Dedifferentiated amniotic fluid mesenchymal stem cell (primary cell): ENCODE data around the gene VPS45.
"Not testable (repeated sequence)": the region's sequence is repeated elsewhere in the genome, so short reads cannot be mapped to it uniquely, and the experiment has no call there.

Experiments
- DNase-seq: peaks from one replicate; pipeline ENCODE4 v3.0.0-alpha.2; 2016; ENCODE audit errors: extremely low spot score

Gene VPS45

DNA sequence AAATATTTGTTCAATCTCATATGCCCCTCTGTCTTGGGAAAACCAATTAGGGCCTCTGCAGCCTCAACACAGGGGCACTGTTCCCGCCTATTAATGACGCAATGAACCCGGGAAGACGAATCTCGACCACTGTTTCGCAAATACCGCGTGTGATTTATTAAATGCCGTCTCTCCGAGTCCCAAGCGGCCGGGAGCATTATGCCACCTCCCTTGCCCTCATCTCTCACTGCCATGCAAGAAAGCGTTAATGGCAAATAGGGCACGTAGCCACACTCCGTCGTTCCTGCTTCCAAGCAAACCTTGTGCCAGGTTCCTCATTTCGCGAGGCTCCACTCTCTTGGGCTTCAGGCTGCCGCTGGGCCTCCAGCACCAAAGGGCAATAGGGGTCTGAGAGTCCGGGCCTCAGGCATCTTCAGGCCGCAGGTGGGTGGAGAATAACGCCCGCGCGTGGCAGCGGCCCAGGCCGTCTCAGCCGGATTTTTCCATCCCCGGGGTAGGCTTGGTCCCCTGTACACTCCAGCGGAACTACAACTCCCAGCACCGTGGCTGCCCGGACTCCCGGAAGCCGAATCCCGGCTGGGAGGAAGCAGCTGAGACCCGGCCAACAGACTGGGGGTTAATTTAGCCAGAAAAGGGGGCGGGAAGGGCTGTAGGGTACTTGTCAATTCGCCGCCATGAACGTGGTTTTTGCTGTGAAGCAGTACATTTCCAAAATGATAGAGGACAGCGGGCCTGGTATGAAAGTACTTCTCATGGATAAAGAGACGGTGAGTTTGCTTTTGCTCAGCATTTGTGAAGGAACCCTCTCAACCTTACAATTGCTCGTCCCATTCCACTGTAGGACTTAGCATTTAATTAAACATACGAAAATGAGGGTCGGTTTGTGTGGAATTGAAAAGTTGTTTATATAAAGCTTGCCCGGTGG lies at the start of gene VPS45:
Gene VPS45 (plus strand): TSS at position 593 of the 925 bp plus-strand sequence. CDS start 82 bp downstream, at position 675.
- DNase-seq: peak; percentile 89

- DNase-seq: no peak
These were observed 49.4 kb upstream of the VPS45 start for GRCh38 chr1:150018165-150018564.

- DNase-seq: no peak
These were observed 46.9 kb upstream of the VPS45 start for GRCh38 chr1:150020711-150021110.

DNA sequence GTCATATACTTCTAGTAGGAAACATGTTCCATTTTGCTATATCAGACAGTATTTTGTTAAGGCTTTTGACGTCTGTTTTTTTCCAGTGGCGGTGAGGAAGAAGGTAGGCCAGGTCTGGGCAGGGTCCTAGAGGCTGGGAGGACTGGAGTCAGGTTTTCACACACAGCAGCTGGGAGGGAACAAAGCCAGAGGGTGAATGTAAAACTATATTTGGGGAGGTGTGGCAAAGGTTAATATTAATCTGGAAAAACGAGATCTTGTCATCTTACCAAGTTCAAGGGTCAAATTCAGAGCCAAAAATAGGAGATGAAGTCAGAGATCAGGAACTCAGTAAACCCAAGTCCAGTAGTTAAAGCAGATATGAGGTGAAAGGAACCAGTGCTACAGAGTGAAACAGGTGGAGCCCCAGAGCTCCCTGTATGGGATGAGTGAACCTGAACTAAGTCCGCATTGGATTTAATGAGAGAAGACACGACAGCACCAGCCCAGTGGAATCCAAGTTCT lies 46.3 kb upstream of the VPS45 start:
- DNase-seq: no peak

DNA sequence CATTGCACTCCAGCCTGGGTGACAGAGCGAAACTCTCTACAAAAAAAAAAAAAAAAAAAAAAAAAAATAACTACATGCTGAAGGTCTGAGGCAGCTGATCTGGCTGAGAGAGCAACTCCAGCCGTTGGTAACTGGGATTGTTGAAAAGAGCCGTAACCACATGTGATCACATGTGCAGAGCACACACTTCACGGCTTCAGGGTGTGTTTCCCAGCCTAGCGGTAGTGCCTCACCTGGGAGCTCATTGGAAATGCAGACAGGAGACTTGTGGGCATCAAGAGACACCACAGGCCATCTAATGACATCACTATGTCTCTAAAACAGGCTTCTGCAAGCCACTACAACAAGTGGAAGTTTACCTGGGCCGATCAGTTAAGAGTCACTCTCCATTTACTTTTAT lies 45.2 kb upstream of the VPS45 start:
- DNase-seq: no peak

- no peak for DNase-seq
These were observed 43.4 kb upstream of the VPS45 start for GRCh38 chr1:150024156-150024555.

DNA sequence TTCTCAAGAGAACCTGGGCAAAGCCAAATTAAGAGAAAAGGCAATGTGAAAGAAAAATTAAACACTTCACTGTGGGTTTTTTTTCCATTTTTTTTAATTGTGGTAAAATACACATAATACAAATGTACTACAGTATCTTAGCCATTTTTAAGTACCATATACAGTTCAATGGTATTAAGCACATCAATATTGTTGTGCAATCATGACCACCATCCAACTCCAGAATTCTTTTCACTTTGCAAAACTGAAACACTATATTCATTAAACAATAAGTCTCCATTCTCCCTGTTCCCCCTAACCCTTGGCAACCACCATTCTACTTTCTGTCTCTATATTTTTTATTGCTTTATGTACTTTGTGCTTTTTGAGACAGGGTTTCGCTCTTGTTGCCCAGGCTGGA lies 39.3 kb upstream of the VPS45 start:
- DNase-seq: no peak

- DNase-seq: no peak
These were observed 33.2 kb upstream of the VPS45 start for GRCh38 chr1:150034336-150034735.

GRCh38 chr1:150049926-150050325 lies 17.6 kb upstream of the VPS45 start:
- no peak for DNase-seq

DNA sequence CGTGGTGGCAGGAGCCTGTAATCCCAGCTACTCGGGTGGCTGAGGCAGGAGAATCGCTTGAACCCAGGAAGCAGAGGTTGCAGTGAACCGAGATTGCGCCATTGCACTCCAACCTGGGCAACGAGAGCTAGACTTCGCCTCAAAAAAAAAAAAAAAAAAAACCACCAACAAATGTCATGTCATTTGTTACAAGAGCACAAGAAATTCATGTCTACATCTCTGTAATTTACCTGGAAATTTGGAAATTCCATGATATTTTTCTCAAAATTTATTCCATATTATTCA lies 16.5 kb upstream of the VPS45 start:
- DNase-seq: no peak

- not testable (repeated sequence) for DNase-seq
These were observed 15.6 kb upstream of the VPS45 start for GRCh38 chr1:150051905-150052412.

DNA sequence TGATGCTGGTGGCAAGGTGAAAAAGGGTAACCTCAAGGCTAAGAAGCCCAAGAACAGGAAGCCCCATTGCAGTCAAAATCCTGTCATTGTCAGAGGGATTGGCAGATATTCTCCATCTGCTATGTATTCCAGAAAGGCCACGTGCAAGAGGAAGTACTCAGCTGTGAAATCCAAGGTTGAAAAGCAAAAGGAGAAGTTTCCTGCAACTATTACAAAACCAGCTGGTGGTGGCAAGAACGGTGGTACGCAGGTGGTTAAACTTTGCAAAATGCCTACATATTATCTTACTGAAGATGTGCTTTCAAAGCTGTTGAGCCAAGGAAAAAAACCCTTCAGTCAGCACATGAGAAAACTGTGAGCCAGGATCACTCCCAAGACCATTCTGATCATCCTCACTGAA lies 13.7 kb upstream of the VPS45 start:
- DNase-seq: no peak

- DNase-seq: not testable (repeated sequence)
These were observed 12.1 kb upstream of the VPS45 start for GRCh38 chr1:150055507-150055906.

DNA sequence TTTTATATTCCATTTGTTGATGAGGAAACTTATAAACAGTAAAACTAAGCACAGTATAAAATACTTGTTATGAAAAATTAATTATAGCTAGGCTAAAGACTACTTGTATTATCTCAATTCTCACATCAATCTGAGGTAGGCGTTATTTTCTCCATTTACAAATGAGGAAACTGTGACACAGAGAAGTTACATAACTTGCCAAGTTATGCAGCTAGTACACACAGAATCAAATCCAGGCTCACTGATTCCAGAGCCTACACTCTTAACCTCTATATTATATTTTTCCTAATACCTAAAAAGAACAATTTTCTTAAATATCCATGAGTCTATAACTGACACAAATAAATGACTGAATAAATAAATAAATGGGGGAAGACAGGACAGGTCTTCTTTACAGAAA lies 11.2 kb upstream of the VPS45 start:
- DNase-seq: no peak

DNA sequence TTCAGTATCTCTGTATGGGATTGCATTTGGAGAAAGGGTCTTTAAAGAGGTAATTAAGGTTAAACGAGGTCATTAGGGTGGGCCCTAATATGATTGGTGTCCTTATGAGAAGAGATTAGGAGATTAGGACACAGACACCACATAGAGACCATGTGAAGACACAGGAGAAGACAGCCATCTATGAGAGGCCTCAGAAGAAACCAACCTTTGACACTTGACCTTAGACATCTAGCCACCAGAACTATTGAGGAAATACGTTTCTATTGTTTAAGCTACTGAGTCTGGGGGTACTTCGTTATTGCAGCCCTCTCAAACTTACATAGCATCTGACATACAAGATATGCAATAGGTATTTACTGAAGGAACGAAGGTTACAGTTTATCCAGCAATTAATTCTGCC lies 7.3 kb upstream of the VPS45 start:
- no peak for DNase-seq

DNA sequence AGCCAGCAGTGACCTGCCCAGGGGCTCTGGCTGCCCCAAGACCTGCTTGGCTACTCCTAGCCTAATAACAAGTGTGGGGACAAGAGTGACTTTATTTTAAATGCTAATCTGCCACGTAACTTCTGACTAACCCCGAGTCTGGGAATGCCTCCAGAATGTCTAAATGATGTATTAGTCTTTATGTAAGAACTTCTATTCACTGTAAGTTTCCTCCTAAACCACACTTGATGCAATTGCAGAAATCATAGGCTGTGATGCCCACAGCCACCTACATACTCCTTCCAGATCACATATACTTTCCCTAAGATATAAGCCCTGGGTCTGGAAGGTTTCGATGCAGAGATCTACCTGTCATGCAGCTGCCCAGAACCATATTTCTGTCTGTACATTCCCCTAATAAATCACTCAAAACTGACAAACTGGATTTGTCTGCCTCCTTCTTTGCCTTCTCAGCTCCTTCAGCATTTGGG lies 5.9 kb upstream of the VPS45 start:
- DNase-seq: peak; percentile 74

- no peak for DNase-seq
These were observed 5.5 kb upstream of the VPS45 start for GRCh38 chr1:150062113-150062512.

DNA sequence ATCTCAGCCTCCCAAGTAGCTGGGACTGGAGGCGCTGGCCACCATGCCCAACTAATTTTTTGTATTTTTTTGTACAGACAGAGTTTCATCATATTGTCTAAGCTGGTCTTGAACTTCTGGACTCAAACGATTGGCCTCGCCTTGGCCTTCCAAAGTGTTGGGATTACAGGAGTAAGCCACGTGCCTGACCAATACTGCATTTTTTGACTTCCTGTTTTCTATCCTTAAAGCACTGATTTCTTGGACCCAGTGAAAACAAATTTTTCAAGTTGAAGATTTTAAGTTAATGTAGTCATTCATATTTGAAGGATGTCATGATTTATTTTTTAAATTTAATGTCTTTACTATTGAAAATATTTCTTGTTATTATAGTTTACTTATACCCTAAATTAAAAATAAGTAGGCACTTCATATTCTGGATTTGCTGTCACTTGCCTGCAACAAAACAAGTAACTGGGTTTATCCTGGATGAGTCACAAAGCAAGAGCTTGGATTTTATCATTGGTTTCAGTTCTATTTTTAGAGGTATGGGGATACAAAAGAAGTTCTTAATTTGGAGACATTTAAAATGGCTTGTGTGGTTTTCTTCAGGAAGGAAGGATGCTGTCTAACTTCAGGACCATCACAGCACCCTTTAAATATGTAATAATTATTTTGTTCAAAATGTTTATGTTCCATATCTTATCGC lies 2.2 kb upstream of the VPS45 start:
- DNase-seq: peak; percentile 63

DNA sequence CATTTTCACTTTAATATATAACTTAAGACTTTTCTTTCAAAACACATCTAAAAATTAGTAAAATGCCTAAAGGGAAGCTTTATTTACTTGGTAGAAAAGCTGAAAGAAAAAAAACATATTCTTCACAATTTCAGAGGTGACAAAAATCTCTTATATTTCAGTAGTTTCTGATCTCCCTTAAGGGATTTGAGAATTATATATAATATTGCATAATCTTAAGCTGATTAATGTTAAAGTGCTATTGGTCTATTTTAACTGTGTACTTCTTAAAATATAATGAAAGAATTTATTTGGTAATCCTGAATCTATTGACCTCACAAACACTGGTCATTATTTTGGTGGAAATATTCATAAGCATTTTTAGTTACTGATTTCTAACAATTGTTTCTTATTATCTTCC lies 1.2 kb upstream of the VPS45 start:
- no peak for DNase-seq

DNA sequence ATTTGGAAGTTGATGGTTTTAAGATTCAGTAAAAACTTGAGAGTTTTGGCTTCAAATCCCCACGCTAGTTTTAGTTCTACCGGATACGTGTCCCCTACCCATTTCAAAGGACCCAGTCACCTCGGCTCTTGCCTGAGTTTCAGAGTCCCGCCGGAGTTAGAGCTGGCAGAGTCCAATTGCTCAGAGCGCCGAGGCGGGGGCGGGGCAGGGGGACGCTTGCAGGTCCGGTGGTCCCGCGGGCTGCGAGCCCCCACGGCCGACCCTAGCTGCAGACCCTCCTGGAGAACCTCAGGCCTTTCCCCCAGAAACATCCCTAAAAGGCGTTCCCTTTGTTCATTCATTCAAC lies 765 bp upstream of the VPS45 start:
- no peak for DNase-seq

- DNase-seq: no peak
These were observed 496 bp downstream of the VPS45 start for GRCh38 chr1:150068109-150068435.

- DNase-seq: no peak
These were observed 2.3 kb downstream of the VPS45 start for GRCh38 chr1:150069923-150070322.

- DNase-seq: peak; percentile 45
These were observed 5.4 kb downstream of the VPS45 start for GRCh38 chr1:150072959-150073358.
